Measurements from ENCODE around the gene FOXD2. TPM values are rescaled to one million over a fixed set of nuclear protein-coding genes. Genes with fewer than 3 reads are reported as not detected.

The FOXD2 gene
- total and polyA plus RNA-seq, 5 donors from 2014 or later = 0.10 to 0.74 (median 0.22) TPM

GRCh38 chr1:47487850-47488450 is 50.1 kb downstream of the FOXD2 start:
- no peak overlapping the region for H3K27ac ChIP-seq (ENCODE audit: insufficient read depth, low read length, poor library complexity, severe bottlenecking)
- Mint-ChIP-seq H3K27ac (no peak overlapping the region), H3K36me3 (no peaks in the 10 kb centered on the region), H3K27me3 (peaks cover 25% of the 10 kb centered on the region), H3K4me1 (no peaks in the 10 kb centered on the region), H3K9me3 (peaks cover 0 to 2% (median 0%) of the 10 kb centered on the region in 7 donors), H3K4me3 (no peak overlapping the region)
- no peak overlapping the region for H3K4me3 ChIP-seq (ENCODE audit: low read depth, low read length)
- no peak for DNase-seq
- H3K27me3 ChIP-seq (ENCODE audit: control insufficient read depth, insufficient read depth, low read length) = peaks cover 2% of the 10 kb centered on the region
- ATAC-seq (ENCODE audit: low read depth in 2 of 2) = no peak
- H3K36me3 ChIP-seq (ENCODE audit: control insufficient read depth, insufficient read depth, low read length) = no peaks in the 10 kb centered on the region
- no peaks in the 10 kb centered on the region for H3K9me3 ChIP-seq (ENCODE audit: control insufficient read depth in 2 of 2, low read length in 2 of 2)
- H3K4me1 ChIP-seq (ENCODE audit: control insufficient read depth, insufficient read depth, low read length, poor library complexity, severe bottlenecking) = no peaks in the 10 kb centered on the region

Other genes starting within 250 kb of the FOXD2 start
- gene PDZK1IP1, start 248.0 kb upstream of the FOXD2 start, total RNA-seq = 0.94 TPM
- gene PDZK1IP1, start 248.0 kb upstream of the FOXD2 start, polyA plus RNA-seq = not detected
- gene TAL1, start 205.8 kb upstream of the FOXD2 start, total RNA-seq = 4.4 TPM
- not detected for gene TAL1, start 205.8 kb upstream of the FOXD2 start, polyA plus RNA-seq
- 5.1 TPM for gene STIL, start 123.9 kb upstream of the FOXD2 start, total RNA-seq
- 1 to 10 TPM in 1 of 4 donors, under 1 TPM in 3; 0.64 to 1.8 (median 0.92) TPM for gene STIL, start 123.9 kb upstream of the FOXD2 start, polyA plus RNA-seq
- gene CMPK1, start 104.3 kb upstream of the FOXD2 start, total RNA-seq = 94.4 TPM
- gene CMPK1, start 104.3 kb upstream of the FOXD2 start, polyA plus RNA-seq = 100 to 1,000 TPM; 140 to 156 (median 148) TPM
- not detected for gene FOXE3, start 21.8 kb upstream of the FOXD2 start, total RNA-seq
- gene FOXE3, start 21.8 kb upstream of the FOXD2 start, polyA plus RNA-seq = not detected